Measurements from ENCODE around the gene SNRK. TPM values are rescaled to one million over a fixed set of nuclear protein-coding genes. Genes with fewer than 3 reads are reported as not detected.
A peak's percentile ranks its signal among the peaks of the same experiment; 100 is the strongest.

Gene SNRK
- total and polyA plus RNA-seq, 4 experiments from 2014 or later: 39.8 to 108 (median 77.1) TPM

DNA sequence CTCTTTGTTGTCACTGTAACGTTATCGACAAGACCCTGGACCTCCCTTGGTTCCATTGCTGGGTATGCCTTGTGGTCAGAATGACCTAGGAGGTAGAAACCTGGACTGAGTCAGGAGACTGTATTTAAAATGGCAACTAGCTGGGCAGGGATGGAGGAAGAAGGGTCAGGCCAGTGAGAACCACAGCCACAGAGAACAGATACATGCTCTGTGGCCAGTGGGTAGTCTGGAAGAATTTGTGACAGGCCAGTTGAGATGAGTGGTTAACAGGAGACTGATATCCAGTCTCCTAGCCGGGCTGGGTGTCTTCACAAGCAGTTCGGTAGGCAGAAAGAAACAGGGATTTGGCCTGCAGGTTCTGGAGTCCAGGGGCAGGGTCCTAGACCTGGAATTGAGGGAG is 58.9 kb downstream of the SNRK start:
- Histone ChIP-seq H3K4me3 (ENCODE audit: low read length in 2 of 2) (no peak overlapping the region), H3K36me3 (ENCODE audit: insufficient read depth, low read length) (peaks cover 62% of the 10 kb centered on the region), H3K27ac (ENCODE audit: low read depth, low read length) (peak overlapping the region; percentile 33), H3K4me1 (ENCODE audit: insufficient read depth, low read length) (peaks cover 84% of the 10 kb centered on the region), H3K27me3 (ENCODE audit: insufficient read depth, low read length) (no peaks in the 10 kb centered on the region), H3K9me3 (ENCODE audit: control insufficient read depth in 1 of 2, low read length in 2 of 2) (no peaks in the 10 kb centered on the region)
- H3K9me3 Mint-ChIP-seq: peaks cover 0 to 2% (median 0%) of the 10 kb centered on the region in 8 donors
- DNase-seq: no peak
- intact Hi-C loops (cut with micrococcal nuclease): loop anchor here (5.0 kb wide), 1 partner anchor 33 kb away; no protein-coding TSS in a partner anchor
- H3K4me1 Mint-ChIP-seq: peaks cover 52 to 83% (median 65%) of the 10 kb centered on the region in 4 donors
- peaks cover 78 to 87% of the 10 kb centered on the region in 2 donors for H3K36me3 Mint-ChIP-seq
- H3K4me3 Mint-ChIP-seq: peak overlapping the region in 7 of 8 donors; percentile 23 to 74 (median 57)
- CTCF ChIA-PET (ENCODE audit: partially characterized antibody): interaction anchor here (0.7 to 5.6 kb wide), 12 partner anchors 11 to 184 kb away, joined by 3 to 27 read pairs (median 4); no protein-coding TSS in a partner anchor
- H3K27me3 Mint-ChIP-seq: no peaks in the 10 kb centered on the region
- H3K27ac Mint-ChIP-seq: peak overlapping the region; percentile 90 to 97 (median 95)
- POLR2A ChIA-PET (ENCODE audit: partially characterized antibody): interaction anchor here (1.0 to 5.2 kb wide), 9 partner anchors 10 to 182 kb away, joined by 3 to 70 read pairs (median 13); partner anchors contain the start of gene SNRK

DNA sequence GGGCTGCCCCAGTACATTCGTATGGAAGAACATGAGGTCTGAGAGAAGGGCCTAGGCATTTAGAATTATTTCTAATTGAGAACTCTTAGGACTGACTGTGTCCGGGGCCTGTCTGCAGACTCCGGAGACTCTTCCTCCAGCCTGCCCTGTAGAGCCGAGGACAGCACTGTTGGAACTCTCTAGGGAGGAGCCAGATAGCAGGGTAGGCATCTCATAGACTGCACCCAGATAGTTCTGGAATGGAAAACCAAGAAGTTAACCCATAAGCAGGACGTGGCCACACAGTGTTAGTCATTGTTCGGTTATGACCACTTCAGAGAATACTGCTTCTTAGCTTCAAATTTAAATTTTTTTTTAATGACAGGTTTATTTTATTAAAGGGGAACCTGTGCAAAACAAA is 59.5 kb downstream of the SNRK start:
- Histone ChIP-seq H3K9me3 (ENCODE audit: control insufficient read depth in 1 of 2, low read length in 2 of 2) (no peaks in the 10 kb centered on the region), H3K27me3 (ENCODE audit: insufficient read depth, low read length) (no peaks in the 10 kb centered on the region), H3K4me1 (ENCODE audit: insufficient read depth, low read length) (peaks cover 84% of the 10 kb centered on the region), H3K27ac (ENCODE audit: low read depth, low read length) (no peak overlapping the region), H3K36me3 (ENCODE audit: insufficient read depth, low read length) (peaks cover 56% of the 10 kb centered on the region), H3K4me3 (ENCODE audit: low read length in 2 of 2) (no peak overlapping the region)
- no peaks in the 10 kb centered on the region for H3K27me3 Mint-ChIP-seq
- CTCF ChIA-PET (ENCODE audit: partially characterized antibody): interaction anchor here (0.7 to 5.6 kb wide), 14 partner anchors 9 to 183 kb away, joined by 3 to 27 read pairs (median 4); partner anchors contain the start of gene SNRK
- H3K4me3 Mint-ChIP-seq: peak overlapping the region in 7 of 8 donors; percentile 23 to 76 (median 61)
- H3K27ac Mint-ChIP-seq: peak overlapping the region; percentile 90 to 98 (median 95)
- intact Hi-C loops (cut with micrococcal nuclease): loop anchor here (2.0 to 5.0 kb wide), 2 partner anchors 17 to 34 kb away; no protein-coding TSS in a partner anchor
- POLR2A ChIA-PET (ENCODE audit: partially characterized antibody): interaction anchor here (0.6 to 5.2 kb wide), 16 partner anchors 10 to 166 kb away, joined by 3 to 70 read pairs (median 10); partner anchors contain the start of gene SNRK
- peaks cover 78 to 87% of the 10 kb centered on the region in 2 donors for H3K36me3 Mint-ChIP-seq
- DNase-seq: no peak
- H3K4me1 Mint-ChIP-seq: peaks cover 52 to 84% (median 68%) of the 10 kb centered on the region in 4 donors
- H3K9me3 Mint-ChIP-seq: peaks cover 0 to under 1% (median 0%) of the 10 kb centered on the region in 8 donors

DNA sequence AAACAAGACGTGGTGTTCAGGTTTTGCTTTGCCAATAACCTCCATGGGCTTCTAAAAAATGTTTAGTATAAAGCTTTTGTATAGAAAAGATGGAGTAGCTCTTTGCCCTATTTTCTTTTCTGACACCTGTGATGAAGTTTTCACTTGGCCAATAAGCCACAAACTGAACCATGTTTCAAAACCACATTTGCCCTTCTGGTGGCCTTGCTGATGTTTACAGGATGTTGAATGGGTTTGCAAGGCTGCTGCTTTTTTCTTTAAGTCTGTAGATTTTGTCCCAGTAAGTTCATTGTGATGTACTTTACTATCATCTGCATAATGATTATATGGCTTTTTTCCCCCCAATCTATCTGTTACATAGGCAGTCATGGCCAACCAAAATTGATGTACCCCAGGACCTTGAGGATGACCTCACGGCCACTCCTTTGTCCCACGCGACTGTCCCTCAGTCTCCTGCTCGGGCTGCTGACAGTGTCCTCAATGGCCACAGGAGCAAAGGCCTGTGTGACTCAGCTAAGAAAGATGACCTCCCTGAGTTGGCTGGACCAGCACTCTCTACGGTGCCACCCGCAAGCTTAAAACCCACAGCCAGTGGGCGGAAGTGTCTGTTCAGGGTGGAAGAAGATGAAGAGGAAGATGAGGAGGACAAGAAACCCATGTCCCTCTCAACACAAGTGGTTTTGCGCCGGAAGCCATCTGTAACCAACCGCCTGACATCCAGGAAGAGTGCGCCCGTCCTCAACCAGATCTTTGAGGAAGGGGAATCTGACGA is 60.8 kb downstream of the SNRK start:
- ChIA-PET POLR2A (ENCODE audit: partially characterized antibody) (interaction anchor here (0.6 to 5.2 kb wide), 26 partner anchors 11 to 186 kb away, joined by 3 to 70 read pairs (median 7); partner anchors contain the start of gene SNRK), CTCF (ENCODE audit: partially characterized antibody) (interaction anchor here (0.6 to 5.6 kb wide), 21 partner anchors 8 to 386 kb away, joined by 3 to 27 read pairs (median 4); no protein-coding TSS in a partner anchor)
- Mint-ChIP-seq H3K4me3 (peak overlapping the region; percentile 22 to 80 (median 72)), H3K27ac (peak overlapping the region; percentile 90 to 98 (median 95)), H3K36me3 (peaks cover 88 to 89% of the 10 kb centered on the region in 2 donors), H3K9me3 (peaks cover 2 to 13% (median 10%) of the 10 kb centered on the region in 8 donors), H3K27me3 (no peaks in the 10 kb centered on the region), H3K4me1 (peaks cover 54 to 93% (median 69%) of the 10 kb centered on the region in 4 donors)
- H3K27me3 ChIP-seq (ENCODE audit: insufficient read depth, low read length): no peaks in the 10 kb centered on the region
- intact Hi-C loops (cut with micrococcal nuclease): loop anchor here (1.0 to 5.0 kb wide), 4 partner anchors 18 to 61 kb away; partner anchors contain the start of gene SNRK
- peak overlapping the region in 1 of 2 donors; percentile 3 for H3K4me3 ChIP-seq (ENCODE audit: low read length in 2 of 2)
- no peaks in the 10 kb centered on the region for H3K9me3 ChIP-seq (ENCODE audit: control insufficient read depth in 1 of 2, low read length in 2 of 2)
- DNase-seq: peak; percentile 78 to 86 (median 80)
- H3K27ac ChIP-seq (ENCODE audit: low read depth, low read length): peak overlapping the region; percentile 36
- H3K4me1 ChIP-seq (ENCODE audit: insufficient read depth, low read length): peaks cover 76% of the 10 kb centered on the region
- H3K36me3 ChIP-seq (ENCODE audit: insufficient read depth, low read length): peaks cover 48% of the 10 kb centered on the region

DNA sequence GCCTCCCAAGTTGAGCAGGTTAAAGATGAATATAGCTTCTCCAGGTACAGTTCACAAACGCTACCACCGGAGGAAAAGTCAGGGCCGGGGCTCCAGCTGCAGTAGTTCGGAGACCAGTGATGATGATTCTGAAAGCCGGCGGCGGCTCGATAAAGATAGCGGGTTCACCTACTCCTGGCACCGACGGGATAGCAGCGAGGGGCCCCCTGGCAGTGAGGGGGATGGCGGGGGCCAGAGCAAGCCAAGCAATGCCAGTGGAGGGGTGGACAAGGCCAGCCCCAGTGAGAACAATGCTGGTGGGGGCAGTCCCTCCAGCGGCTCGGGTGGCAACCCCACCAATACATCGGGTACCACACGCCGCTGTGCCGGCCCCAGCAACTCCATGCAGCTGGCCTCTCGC is 61.4 kb downstream of the SNRK start:
- H3K9me3 ChIP-seq (ENCODE audit: control insufficient read depth in 1 of 2, low read length in 2 of 2): peaks cover 0 to 3% of the 10 kb centered on the region in 2 donors
- Mint-ChIP-seq H3K27ac (peak overlapping the region; percentile 90 to 98 (median 95)), H3K27me3 (no peaks in the 10 kb centered on the region), H3K36me3 (peaks cover 88% of the 10 kb centered on the region in 2 donors), H3K4me3 (peak overlapping the region; percentile 22 to 80 (median 72)), H3K4me1 (peaks cover 48 to 87% (median 63%) of the 10 kb centered on the region in 4 donors), H3K9me3 (peaks cover 2 to 19% (median 16%) of the 10 kb centered on the region in 8 donors)
- DNase-seq: no peak
- H3K27me3 ChIP-seq (ENCODE audit: insufficient read depth, low read length): no peaks in the 10 kb centered on the region
- H3K4me1 ChIP-seq (ENCODE audit: insufficient read depth, low read length): peaks cover 70% of the 10 kb centered on the region
- H3K36me3 ChIP-seq (ENCODE audit: insufficient read depth, low read length): peaks cover 42% of the 10 kb centered on the region
- H3K27ac ChIP-seq (ENCODE audit: low read depth, low read length): peak overlapping the region; percentile 36
- ChIA-PET POLR2A (ENCODE audit: partially characterized antibody) (interaction anchor here (0.6 to 5.2 kb wide), 17 partner anchors 12 to 187 kb away, joined by 3 to 70 read pairs (median 9); partner anchors contain the start of gene SNRK), CTCF (ENCODE audit: partially characterized antibody) (interaction anchor here (1.3 to 5.6 kb wide), 11 partner anchors 10 to 386 kb away, joined by 3 to 27 read pairs (median 5); no protein-coding TSS in a partner anchor)
- H3K4me3 ChIP-seq (ENCODE audit: low read length in 2 of 2): peak overlapping the region in 1 of 2 donors; percentile 3
- intact Hi-C loops (cut with micrococcal nuclease): loop anchor here (1.0 to 5.0 kb wide), 4 partner anchors 19 to 61 kb away; partner anchors contain the start of gene SNRK

DNA sequence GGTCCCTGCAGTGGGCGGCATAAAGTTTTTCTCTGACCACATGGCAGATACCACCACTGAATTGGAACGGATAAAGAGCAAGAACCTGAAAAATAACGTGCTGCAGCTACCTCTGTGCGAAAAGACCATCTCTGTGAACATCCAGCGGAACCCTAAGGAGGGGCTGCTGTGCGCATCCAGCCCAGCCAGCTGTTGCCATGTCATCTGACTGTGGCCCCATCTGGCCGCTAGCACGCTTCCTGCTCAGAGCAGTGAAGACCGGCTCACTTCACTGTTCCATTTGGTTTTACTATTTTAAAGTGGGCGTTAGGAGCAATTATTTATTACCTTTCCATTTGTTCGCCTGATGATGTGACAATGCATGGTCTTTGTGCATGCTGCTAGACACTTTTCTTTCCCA is 62.0 kb downstream of the SNRK start:
- Mint-ChIP-seq H3K36me3 (peaks cover 86 to 87% of the 10 kb centered on the region in 2 donors), H3K27me3 (no peaks in the 10 kb centered on the region), H3K27ac (peak overlapping the region in 6 of 7 donors; percentile 36 to 88 (median 61)), H3K4me1 (peaks cover 44 to 82% (median 58%) of the 10 kb centered on the region in 4 donors), H3K9me3 (peaks cover 2 to 24% (median 21%) of the 10 kb centered on the region in 8 donors), H3K4me3 (peak overlapping the region in 4 of 8 donors; percentile 2 to 69 (median 46))
- Histone ChIP-seq H3K36me3 (ENCODE audit: insufficient read depth, low read length) (peaks cover 37% of the 10 kb centered on the region), H3K4me1 (ENCODE audit: insufficient read depth, low read length) (peaks cover 64% of the 10 kb centered on the region), H3K27ac (ENCODE audit: low read depth, low read length) (peak overlapping the region; percentile 36), H3K4me3 (ENCODE audit: low read length in 2 of 2) (no peak overlapping the region), H3K9me3 (ENCODE audit: control insufficient read depth in 1 of 2, low read length in 2 of 2) (peaks cover 0 to 4% of the 10 kb centered on the region in 2 donors), H3K27me3 (ENCODE audit: insufficient read depth, low read length) (no peaks in the 10 kb centered on the region)
- intact Hi-C loops (cut with micrococcal nuclease): loop anchor here (5.0 kb wide), 1 partner anchor 36 kb away; no protein-coding TSS in a partner anchor
- POLR2A ChIA-PET (ENCODE audit: partially characterized antibody): interaction anchor here (1.0 to 5.2 kb wide), 10 partner anchors 13 to 186 kb away, joined by 3 to 70 read pairs (median 16); partner anchors contain the start of gene SNRK
- CTCF ChIA-PET (ENCODE audit: partially characterized antibody): interaction anchor here (1.4 to 5.6 kb wide), 5 partner anchors 11 to 387 kb away, joined by 3 to 27 read pairs (median 5); no protein-coding TSS in a partner anchor
- no peak for DNase-seq

DNA sequence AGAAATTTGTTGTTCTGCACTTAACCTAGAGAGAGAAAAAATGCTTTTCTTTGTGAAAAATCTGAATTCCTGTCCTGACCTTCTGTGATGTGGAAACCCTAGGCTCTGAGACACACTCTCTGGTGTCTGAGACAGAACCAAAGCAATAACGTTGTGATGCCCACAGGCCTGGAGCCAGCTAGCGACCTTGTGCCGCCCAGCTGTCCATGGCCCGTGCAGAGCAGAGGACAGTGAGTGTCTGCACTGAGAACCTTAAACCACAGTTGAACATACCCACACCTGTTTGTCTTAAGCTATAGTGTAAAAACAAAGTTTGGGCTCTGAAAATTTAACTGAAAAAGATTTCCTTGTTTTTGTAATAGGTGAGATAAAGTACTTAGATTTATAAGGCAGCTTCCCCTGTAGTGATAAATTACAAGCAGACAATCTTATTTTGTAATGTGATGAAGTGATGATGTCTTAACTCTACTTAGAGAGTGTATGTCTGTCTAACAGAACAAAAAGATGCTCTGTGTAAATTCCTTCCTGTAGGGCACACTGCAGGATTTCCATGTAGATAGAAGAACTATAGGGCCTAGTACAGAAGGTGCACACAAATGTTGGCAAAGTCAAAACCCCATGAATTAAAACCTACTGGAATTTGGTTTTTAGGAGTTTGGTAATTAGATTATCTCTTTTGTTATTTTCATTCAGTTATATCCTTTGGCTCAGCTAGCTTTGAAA is 62.7 kb downstream of the SNRK start:
- peaks cover 3 to 4% of the 10 kb centered on the region in 2 donors for H3K9me3 ChIP-seq (ENCODE audit: control insufficient read depth in 1 of 2, low read length in 2 of 2)
- H3K27ac Mint-ChIP-seq: peak overlapping the region in 6 of 7 donors; percentile 36 to 88 (median 61)
- peaks cover 31% of the 10 kb centered on the region for H3K36me3 ChIP-seq (ENCODE audit: insufficient read depth, low read length)
- no peak overlapping the region for H3K4me3 ChIP-seq (ENCODE audit: low read length in 2 of 2)
- peaks cover 38 to 75% (median 52%) of the 10 kb centered on the region in 4 donors for H3K4me1 Mint-ChIP-seq
- H3K9me3 Mint-ChIP-seq: peaks cover 2 to 31% (median 28%) of the 10 kb centered on the region in 8 donors
- H3K4me3 Mint-ChIP-seq: peak overlapping the region in 6 of 8 donors; percentile 2 to 69 (median 51)
- no peak overlapping the region for H3K27ac ChIP-seq (ENCODE audit: low read depth, low read length)
- H3K27me3 ChIP-seq (ENCODE audit: insufficient read depth, low read length): no peaks in the 10 kb centered on the region
- intact Hi-C loops (cut with micrococcal nuclease): loop anchor here (5.0 kb wide), 1 partner anchor 37 kb away; no protein-coding TSS in a partner anchor
- no peaks in the 10 kb centered on the region for H3K27me3 Mint-ChIP-seq
- H3K36me3 Mint-ChIP-seq: peaks cover 86 to 87% of the 10 kb centered on the region in 2 donors
- no peak for DNase-seq
- H3K4me1 ChIP-seq (ENCODE audit: insufficient read depth, low read length): peaks cover 57% of the 10 kb centered on the region
- ChIA-PET CTCF (ENCODE audit: partially characterized antibody) (interaction anchor here (1.4 to 5.6 kb wide), 4 partner anchors 12 to 387 kb away, joined by 3 to 27 read pairs (median 4); no protein-coding TSS in a partner anchor), POLR2A (ENCODE audit: partially characterized antibody) (interaction anchor here (1.8 to 4.7 kb wide), 3 partner anchors 40 to 186 kb away, joined by 4 to 44 read pairs (median 20); partner anchors contain the start of gene SNRK)
